Mesodermal cell (in vitro differentiated cells): ENCODE data around the gene SPTBN2.

Experiments
- H3K27ac ChIP-seq: 2 replicates; pipeline ENCODE4 v1.7.0; 2013; ENCODE audit warnings: mild to moderate bottlenecking, low read depth, low read length, moderate library complexity; ENCODE audit not compliant: severe bottlenecking
- H3K36me3 ChIP-seq: 2 replicates; pipeline ENCODE4 v1.7.1; 2013; ENCODE audit warnings: mild to moderate bottlenecking, low read length, moderate library complexity; ENCODE audit not compliant: control insufficient read depth, insufficient read depth
- H3K4me1 ChIP-seq: one replicate; pipeline ENCODE4 v1.7.1; 2013; ENCODE audit warnings: mild to moderate bottlenecking, low read length; ENCODE audit not compliant: insufficient read depth, control insufficient read depth, poor library complexity, severe bottlenecking
- H3K4me3 ChIP-seq: 2 replicates; pipeline ENCODE4 v1.7.0; 2013; ENCODE audit warnings: low read length, control low read depth, mild to moderate bottlenecking; ENCODE audit not compliant: insufficient read depth, poor library complexity, severe bottlenecking; ENCODE audit errors: extremely low read depth
- H3K9me3 ChIP-seq: 2 replicates; pipeline ENCODE4 v1.7.1; 2013; ENCODE audit warnings: mild to moderate bottlenecking, low read length, moderate library complexity; ENCODE audit not compliant: control insufficient read depth
- WGBS, 2 experiments: methylation state at CpG; one replicate each; pipeline ENCODE4 v1.1.5; 2013; ENCODE audit warnings: missing lambda C conversion rate in 2 of 2; ENCODE audit not compliant: insufficient coverage in 2 of 2; 5-methylcytosine and 5-hydroxymethylcytosine counted together

The SPTBN2 gene

DNA sequence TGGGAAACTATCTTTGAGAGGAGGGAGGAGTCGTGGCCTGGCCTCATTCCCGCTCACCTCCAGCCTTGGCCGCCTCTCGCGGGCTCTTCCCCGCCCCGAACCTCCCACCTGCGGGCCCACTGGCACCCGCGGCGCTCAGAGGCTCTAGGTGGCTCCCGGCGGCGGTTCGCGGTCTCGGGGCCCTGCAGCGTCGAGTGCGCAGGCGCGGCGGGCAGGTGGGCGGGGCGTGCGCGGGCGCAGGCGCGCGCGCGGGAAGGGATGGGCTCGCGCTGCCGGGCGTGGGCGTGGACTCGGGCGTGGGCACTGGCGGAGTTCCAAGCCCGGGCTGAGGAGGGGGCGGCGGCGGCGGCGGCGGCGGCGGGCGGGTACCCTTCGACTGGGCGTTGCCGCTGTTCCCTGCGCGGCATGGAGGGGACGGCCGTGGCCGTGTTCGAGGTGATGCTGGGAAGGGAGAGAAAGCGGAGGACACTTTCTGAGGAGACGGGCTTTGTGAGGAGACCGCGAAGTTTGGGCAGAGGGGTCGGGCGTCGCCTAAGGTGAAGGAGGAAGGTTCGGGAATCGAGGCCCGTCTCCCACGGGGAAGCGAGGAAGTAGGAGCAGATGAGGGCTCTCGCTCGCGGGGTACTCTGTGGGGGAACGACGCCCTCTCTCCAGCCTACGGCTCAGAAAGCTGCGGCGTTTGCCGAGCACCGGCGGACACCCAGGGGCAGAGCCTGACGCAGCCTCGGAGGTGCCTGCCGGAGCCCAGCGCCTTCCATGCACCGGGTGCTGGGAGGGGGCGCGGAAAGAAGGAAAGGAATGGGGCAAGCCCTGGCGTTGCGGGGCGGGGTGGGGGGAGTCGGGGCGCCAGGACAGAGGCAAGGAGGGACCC is 15.7 kb upstream of the SPTBN2 start:
- 1 to 2% methylated on average over 61 to 71 of the region's 95 CpGs for WGBS, 2 experiments
- H3K9me3 ChIP-seq, result no peaks in the 10 kb centered on the region
- H3K4me1 ChIP-seq, result no peaks in the 10 kb centered on the region
- H3K27ac ChIP-seq, result peak overlapping the region; percentile 36
- H3K36me3 ChIP-seq, result no peaks in the 10 kb centered on the region
- H3K4me3 ChIP-seq, result peak overlapping the region; percentile 78

DNA sequence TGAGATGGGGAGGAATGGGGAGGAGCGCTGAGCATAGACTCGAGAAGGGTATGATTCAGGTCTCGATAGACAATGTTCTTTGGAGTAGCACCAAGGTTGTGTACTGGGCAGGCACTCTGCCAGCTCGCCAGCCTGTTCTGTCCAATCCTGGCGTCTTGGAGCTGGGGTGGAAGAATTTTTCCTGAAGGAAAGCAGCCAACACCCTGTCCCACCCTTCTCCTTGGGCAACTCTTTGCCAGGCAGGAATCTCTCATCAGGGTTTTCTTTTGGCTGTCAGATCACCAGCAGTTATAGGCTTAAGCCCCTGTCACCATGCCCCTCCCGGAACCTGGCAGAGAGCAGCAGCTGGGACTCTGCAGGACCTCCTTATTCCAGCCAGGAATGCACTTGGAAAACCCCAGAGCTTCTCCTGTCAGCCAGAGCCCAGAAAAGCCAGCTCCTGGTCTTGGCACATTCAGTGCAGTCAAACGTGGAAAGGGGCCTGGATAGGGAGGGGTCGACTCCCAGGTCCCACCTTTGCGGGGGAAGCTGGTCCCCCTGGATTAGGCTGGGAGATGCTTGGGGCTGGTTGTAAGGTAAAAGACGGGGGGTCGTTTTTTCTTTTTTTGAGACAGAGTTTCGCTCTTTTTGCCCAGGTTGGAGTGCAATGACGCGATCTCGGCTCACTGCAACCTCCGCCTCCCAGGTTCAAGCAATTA is 14.4 kb upstream of the SPTBN2 start:
- H3K4me3 ChIP-seq, result peak overlapping the region; percentile 78
- WGBS, 2 experiments, result 90 to 97% methylated on average over 6 to 13 of the region's 16 CpGs

GRCh38 chr11:66741153-66741552 is 12.1 kb upstream of the SPTBN2 start:
- Histone ChIP-seq H3K4me3 (no peak overlapping the region), H3K27ac (no peak overlapping the region), H3K4me1 (no peaks in the 10 kb centered on the region), H3K36me3 (no peaks in the 10 kb centered on the region), H3K9me3 (no peaks in the 10 kb centered on the region)
- WGBS, 2 experiments, result no CpG with 5 or more reads among the region's 2 CpGs

More for the DNA sequence above, 14.4 kb upstream of the SPTBN2 start:
- Histone ChIP-seq H3K9me3 (no peaks in the 10 kb centered on the region), H3K4me1 (no peaks in the 10 kb centered on the region), H3K27ac (no peak overlapping the region), H3K36me3 (no peaks in the 10 kb centered on the region)

DNA sequence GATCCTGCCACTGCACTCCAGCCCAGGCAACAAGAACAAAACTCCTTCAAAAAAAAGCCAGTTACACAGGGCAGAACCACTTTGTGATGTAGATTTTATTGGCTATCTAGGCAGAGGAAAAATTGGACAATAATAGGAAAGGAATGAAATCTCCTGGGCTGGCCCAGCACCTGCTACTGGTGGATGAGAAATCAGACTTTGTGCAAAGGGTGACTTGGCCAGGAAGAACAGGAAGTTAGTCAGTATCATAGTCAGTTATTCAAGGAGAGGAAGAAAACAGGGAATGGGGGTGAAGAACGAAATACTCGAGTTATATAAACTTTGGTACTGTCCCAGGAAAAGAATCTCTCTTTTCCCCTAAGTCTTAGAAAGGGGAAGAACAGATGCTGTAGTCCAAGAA is 11.0 kb upstream of the SPTBN2 start:
- Histone ChIP-seq H3K9me3 (no peaks in the 10 kb centered on the region), H3K4me1 (no peaks in the 10 kb centered on the region), H3K36me3 (no peaks in the 10 kb centered on the region), H3K27ac (no peak overlapping the region), H3K4me3 (no peak overlapping the region)
- 77 to 100% methylated on average over 1 to 2 of the region's 2 CpGs for WGBS, 2 experiments

DNA sequence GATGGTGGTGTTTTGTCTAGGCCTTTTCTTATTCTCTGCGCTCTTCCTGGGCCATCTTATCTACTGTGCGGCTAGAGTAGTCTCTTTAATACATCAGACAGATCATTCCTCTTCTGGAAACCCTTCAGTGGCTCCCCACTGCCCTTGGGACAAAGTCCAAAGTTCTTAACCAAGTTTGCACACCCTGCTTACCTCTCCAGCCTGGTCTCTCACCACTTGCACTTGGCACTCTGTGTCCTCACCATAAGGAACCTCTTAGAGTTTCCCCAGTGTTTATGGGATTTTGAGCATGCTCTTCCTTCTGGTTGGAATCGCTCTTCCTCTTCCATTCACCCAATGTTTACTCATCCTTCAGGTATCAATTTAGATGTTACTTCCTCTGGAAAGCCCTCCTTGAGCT is 5.2 kb upstream of the SPTBN2 start:
- Histone ChIP-seq H3K4me1 (no peaks in the 10 kb centered on the region), H3K36me3 (no peaks in the 10 kb centered on the region), H3K9me3 (no peaks in the 10 kb centered on the region), H3K4me3 (no peak overlapping the region), H3K27ac (no peak overlapping the region)
- WGBS, 2 experiments, result 100% methylated on average over 3 of the region's 3 CpGs; no CpG with 5 or more reads in 1 of the 2 experiments

DNA sequence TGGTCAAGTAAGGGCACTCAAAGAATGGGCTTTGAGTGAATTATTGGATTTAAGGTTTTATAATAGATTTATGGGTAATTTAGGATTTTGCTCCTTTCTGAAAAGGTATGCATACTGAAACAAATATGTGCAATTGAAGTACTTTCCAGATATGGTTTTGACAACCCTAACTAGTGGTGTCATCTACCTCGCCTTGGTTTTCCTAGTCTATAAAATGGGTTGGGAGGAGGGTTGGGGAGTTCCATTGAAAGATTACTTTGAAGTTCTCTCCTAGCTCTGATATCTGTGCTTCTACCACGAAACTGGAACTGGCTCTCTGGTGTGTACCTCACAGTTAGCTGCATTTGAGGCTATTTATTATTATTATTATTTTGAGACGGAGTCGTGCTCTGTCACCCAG is 431 bp upstream of the SPTBN2 start:
- Histone ChIP-seq H3K4me1 (peaks cover 16% of the 10 kb centered on the region), H3K36me3 (no peaks in the 10 kb centered on the region), H3K27ac (no peak overlapping the region), H3K4me3 (no peak overlapping the region), H3K9me3 (no peaks in the 10 kb centered on the region)
- 94 to 97% methylated on average over 2 to 3 of the region's 4 CpGs for WGBS, 2 experiments

DNA sequence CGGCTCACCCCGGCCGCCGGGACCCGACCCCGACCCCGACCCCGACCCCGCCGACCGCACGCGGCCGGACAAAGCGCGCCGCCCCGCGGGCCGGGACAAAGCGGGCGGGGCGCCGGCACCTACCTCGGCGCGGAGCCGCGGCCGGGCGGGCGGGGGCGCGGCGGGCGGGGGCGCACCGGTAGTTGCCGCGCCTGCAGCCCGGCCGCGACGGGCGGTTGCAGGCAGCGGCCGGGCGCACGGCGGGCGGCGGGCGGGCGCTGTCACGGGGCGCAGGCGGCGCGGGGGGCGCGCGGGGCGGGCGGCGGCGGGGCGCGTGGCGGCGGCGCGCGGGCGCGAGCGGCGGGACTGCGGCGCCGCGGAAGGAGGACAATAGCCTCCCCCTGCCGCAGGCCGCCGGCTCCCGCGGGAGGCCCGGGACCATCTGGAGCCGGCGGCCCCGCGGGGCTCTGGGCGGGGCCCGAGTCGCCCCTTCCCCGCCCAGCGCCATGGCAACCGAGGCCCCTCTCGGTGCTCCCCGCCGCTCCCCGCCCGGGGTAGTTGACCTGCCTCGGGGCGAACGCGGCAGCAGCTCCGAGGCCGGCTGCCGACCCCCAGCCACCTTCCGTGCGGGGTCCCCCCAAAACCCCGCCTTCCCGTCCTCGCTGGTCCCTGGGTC is 851 bp downstream of the SPTBN2 start:
- Histone ChIP-seq H3K27ac (no peak overlapping the region), H3K4me3 (peak overlapping the region; percentile 43), H3K9me3 (no peaks in the 10 kb centered on the region), H3K36me3 (no peaks in the 10 kb centered on the region), H3K4me1 (peaks cover 18% of the 10 kb centered on the region)
- WGBS, 2 experiments, result 0% methylated on average over 52 to 65 of the region's 114 CpGs

DNA sequence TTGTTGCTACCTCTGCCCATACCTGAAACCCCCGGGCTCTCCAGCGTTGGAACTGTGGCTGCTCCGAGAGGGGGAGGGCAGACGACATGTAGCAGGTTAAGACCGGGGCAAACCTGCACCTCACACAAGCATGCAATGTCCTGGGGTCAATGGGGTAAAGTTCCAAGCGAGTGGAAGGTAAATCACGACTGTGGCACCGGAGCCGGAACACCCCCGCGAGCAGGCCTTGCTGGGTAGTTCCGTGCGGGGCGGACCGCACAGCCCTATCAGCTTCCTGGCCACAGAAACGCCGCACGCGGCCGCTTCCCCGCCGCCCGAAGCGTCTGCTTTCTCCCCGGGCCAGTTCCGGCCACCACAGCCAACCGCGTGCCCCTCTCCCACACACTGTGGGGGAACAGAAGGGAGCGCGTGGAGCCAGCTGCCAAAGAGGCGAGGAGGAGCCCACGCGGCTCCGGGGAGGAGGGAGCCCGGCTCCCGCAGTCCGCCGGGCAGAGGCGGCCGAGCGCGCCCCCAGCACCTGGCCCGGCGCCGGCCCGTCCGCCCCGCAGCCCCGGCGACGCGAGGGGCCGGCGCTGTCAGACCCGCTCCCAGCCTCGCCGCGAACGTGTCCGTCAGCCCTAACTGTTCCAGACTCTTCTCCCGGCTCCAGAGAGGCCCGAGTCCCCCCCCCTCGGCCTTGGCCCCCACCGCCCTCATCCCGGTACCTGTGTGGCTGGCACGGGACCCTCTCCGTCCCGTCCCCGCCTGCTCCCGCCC is 1.6 kb downstream of the SPTBN2 start:
- no peaks in the 10 kb centered on the region for H3K36me3 ChIP-seq
- no peak overlapping the region for H3K27ac ChIP-seq
- no peaks in the 10 kb centered on the region for H3K9me3 ChIP-seq
- peak overlapping the region; percentile 41 for H3K4me3 ChIP-seq
- H3K4me1 ChIP-seq, result peaks cover 18% of the 10 kb centered on the region
- 1% methylated on average over 58 to 66 of the region's 70 CpGs for WGBS, 2 experiments

GRCh38 chr11:66725647-66726046 is 3.4 kb downstream of the SPTBN2 start:
- Histone ChIP-seq H3K27ac (peak overlapping the region; percentile 74), H3K36me3 (no peaks in the 10 kb centered on the region), H3K9me3 (no peaks in the 10 kb centered on the region), H3K4me3 (no peak overlapping the region), H3K4me1 (peaks cover 18% of the 10 kb centered on the region)
- 59 to 70% methylated on average over 8 to 9 of the region's 10 CpGs for WGBS, 2 experiments

DNA sequence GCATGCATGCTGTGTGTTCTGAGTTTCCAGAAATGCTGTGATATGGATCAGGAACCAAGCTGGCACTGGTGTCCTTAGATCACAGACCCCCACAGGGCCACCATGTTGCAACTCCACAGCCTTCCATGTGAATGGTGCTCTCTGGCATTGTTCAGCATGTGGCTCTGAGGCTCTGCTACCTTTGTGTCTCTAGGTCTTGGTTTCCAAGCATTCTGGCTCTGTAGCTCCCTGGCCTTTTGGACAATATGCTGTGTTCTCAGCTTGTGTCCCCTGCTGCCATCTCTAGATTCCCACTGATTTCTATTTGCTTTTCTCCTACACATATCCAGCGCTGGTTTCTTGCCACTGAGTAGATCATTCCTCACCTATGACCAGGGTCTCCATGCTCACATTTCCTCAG is 3.9 kb downstream of the SPTBN2 start:
- H3K4me1 ChIP-seq, result peaks cover 24% of the 10 kb centered on the region
- no peaks in the 10 kb centered on the region for H3K36me3 ChIP-seq
- peak overlapping the region; percentile 74 for H3K27ac ChIP-seq
- no peaks in the 10 kb centered on the region for H3K9me3 ChIP-seq
- no peak overlapping the region for H3K4me3 ChIP-seq
- WGBS, 2 experiments, result 100% methylated on average over 1 of the region's 1 CpG
